ENCODE data around the gene STARD7.
A peak's percentile ranks its signal among the peaks of the same experiment; 100 is the strongest.
"Not testable (repeated sequence)": the region's sequence is repeated elsewhere in the genome, so short reads cannot be mapped to it uniquely, and the experiment has no call there.

The STARD7 gene

GRCh38 chr2:96146153-96146880 lies 62.3 kb downstream of the STARD7 start:
- DNase-seq = peak; percentile 25

DNA sequence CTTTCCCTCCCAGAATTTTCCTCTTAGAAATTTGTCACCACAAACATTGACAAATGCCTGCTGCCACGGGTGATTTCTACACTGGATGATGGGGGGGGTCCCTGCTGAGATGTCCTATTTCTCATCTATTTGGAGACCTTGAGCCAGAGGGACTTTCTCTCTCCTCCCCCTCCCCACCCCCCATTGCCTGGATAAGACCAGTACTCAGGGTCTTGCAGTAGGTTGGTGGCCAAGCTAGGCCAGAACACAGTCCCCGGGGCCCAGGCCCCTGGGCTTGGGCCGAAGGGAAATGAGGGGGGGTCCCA lies 62.8 kb downstream of the STARD7 start:
- peak; percentile 20 for DNase-seq

DNA sequence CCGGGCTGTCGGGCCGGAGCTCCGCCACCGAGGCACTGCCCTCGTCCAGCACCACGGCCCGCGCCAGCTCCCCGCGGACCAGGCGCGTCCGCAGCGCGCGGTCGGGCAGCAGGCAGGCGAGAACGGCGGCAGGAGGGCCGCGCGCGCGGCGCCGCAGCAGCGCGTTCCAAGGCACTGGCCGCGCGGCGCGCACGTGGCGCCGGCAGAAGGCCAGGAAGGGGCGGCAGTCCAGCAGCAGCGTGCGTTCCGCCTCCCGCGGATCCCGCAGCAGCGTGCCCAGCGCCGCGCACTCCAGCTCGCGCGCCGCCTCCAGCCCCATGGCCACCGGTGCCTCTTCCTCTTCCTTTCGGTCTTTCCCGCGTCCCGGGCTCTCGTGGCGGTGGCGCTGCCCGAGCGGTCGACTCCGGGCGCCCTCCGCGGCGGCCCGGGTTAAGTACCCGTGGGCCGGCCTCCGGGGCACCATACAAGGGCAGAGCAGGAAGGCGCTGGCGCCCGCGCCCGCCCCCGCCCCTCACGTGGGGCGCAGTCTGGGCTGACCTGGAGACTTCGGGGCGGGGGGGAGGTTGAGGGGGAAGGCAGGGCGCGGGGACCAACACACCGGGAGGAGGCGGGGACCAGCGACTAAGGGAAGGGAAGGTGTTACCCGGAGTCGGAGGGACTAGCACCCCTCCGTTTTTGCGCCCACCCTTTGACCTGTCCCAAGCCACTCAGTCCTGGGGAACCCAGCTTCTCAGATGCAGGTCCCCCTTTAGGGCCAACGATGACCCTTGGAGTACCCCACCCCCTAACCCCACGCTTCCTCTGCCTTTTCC lies 63.4 kb downstream of the STARD7 start, which contains the start of gene DUSP2:
TSS of gene DUSP2 (minus strand) at position 405 of the 812 bp plus-strand sequence. CDS start at position 319, 86 bp downstream.
- peak; percentile 86 for DNase-seq

- no peak for DNase-seq
Measured at GRCh38 chr2:96144481-96145035, 64.1 kb downstream of the STARD7 start.

DNA sequence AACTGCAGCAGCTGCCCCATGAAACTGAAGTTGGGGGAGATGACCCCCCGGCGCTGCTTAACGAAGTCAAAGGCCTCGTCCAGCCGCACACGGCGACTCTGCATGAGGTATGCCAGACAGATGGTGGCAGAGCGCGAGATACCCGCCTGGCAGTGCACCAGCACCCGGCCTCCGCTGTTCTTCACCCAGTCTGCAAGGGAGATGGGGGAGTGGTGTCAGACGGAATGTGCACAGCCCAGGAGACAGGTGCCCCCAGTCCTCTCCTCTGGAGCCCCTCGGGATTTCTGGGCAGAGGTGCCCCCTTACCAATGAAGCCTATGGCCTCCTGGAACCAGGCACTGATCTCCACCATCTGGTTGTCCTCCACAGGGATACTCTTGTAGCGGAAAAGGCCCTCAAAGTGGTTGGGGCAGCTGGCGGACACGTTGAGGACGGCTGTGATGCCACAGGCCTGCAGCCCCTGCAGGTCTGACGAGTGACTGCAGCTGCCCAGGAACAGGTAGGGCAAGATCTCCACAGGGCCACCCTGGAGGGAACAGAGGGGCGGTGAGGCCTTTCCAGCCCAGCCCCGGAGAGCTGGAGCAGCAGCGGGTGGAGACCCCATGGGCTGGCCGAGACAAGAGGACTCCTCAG lies 64.7 kb downstream of the STARD7 start:
- no peak for DNase-seq

DNA sequence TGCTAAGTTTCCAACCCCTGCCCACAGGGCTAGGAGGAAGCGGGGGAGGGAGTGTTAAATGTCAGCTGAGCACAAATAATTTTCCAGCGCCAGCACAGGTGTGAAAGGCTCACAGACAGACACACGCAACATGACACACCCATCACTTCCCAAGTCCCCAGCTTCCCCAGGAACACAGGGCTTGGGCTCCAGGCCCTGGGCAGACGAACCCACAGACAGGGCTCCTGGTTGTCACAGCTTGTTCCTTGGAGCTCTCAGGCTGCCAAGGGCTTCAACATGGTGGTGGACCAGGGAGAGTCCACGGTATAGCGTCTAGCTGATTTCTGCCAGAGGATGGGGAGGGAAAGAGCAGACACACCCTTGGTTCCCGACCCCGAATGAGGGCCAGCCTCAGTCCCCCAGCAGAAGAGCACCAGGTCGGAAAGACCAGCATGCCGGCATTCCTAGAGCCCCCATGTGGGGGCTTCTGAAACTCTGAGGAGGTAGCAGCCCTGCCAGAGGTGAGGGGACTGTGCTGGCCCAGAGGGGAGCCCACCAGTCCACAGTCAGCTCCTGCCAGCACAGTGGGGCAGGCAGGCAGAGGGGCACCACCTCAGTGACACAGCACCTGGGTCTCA lies 65.3 kb downstream of the STARD7 start:
- no peak for DNase-seq

- no peak for DNase-seq
Measured at GRCh38 chr2:96142217-96143113, 66.2 kb downstream of the STARD7 start.

GRCh38 chr2:96141624-96141967 lies 67.0 kb downstream of the STARD7 start:
- not testable (repeated sequence) for DNase-seq

GRCh38 chr2:96140941-96141623 lies 67.5 kb downstream of the STARD7 start:
- no peak for DNase-seq

GRCh38 chr2:96139181-96139758 lies 69.4 kb downstream of the STARD7 start:
- no peak for DNase-seq

DNA sequence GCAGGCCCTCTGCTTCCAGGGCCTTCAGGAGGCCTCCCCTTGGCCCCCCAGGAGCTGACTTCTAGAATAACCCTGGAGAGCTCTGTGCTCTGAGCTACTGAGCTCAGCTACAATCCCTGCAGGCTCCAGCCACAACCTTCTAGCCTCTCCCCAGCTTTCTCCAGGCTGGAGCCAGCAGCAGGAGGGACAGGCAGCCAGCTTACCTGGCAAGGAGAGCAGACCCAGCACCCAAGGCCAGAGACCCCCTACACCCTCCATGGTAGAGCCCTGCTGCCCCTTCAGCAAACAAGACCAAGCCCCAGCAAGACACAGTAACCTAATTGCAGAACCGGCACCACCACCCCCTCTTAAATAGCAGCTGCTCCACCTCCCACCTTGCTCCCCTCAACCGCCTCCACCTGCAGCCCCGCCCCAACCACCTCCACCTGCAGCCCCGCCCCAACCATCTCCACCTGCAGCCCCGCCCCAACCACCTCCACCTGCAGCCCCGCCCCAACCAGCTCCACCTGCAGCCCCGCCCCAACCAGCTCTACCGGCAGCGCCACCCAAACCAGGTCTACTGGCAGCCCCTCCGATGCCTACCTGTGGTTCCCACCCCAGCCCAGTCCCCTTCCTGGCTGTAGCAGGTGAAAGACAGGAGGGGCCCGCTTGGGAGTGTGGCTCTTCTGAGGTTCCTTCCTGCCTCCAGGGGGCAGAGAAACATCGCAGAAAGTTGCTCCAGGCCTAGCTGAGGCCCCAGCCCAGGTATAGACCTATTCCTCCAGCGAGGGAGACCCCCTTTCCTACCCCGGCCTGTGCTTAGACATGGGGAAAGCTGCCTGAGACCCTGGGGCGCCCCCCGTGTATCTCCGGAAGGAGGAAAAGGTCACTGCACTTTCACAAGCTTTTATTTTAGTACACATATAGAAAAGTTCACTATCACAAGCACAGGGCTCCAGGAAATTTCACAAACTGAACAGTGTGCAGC lies 70.2 kb downstream of the STARD7 start, which contains the start of gene ASTL:
TSS of gene ASTL (minus strand) at position 324 of the 967 bp plus-strand sequence. CDS start at position 258, 66 bp downstream.
- peak; percentile 70 for DNase-seq

DNA sequence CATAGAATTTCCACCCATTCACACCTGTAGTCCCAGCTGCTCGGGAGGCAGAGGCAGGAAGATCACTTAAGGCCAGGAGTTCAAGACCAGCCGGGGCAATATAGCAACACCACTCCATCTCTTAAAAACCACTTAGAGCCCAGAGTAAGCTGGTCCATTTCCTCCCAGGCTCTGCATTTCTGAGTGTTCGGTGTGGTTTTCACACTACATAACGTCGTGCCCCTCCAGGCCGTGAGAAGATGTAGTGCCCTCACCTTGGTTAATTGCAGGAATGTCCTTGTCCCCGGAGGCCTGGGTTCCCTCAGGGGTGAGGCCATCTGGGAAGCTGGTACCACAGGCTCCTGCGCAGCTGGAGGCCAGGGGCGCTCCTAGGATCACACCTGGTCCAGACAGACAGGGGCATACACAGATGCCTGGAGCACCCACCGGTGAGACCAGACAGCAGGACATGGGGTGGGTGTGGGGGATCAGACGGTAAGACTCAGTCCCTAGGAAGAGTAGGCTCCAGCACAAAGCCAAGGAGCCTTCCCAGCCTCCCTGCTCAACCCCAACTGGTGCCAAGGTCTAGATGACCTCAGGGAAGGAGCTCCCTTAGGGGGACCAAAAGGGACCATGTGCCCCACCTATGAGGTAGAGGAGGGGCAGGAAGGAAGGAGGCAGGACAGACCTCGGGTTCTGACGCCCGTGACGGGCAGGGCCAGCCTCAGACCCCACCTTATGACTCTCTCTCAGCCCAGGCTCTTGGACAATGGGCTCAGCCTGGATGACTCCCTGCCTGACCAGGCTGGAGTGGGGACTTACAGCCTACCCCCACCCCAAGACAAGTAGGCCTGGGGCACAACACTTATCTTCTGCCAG lies 71.1 kb downstream of the STARD7 start:
- no peak for DNase-seq

GRCh38 chr2:96136129-96136720 lies 72.4 kb downstream of the STARD7 start:
- no peak for DNase-seq

- DNase-seq = no peak
Measured at GRCh38 chr2:96135621-96136020, 73.0 kb downstream of the STARD7 start.

DNA sequence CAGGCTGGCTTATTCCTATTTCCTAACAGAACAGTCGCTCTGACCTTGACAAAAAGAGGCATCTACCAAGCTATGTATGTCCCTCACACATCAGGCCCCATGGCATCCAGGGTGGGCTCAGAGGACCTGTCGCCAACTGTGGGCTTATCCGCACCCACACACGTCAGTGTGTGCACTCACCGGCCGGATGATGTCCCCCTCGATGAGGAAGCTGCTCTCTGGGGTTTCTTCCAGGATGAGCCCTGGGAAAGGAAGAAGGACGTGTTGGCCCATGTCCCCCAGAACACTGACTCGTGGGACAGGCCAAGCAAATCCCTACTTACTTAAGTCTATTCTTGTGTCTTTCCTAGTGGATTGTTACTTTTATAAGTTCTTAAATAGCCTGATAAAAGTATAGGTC lies 73.5 kb downstream of the STARD7 start:
- no peak for DNase-seq
